Gastroesophageal sphincter (tissue), 4 donors: Measurements from ENCODE around the gene RAX. TPM values are rescaled to one million over a fixed set of nuclear protein-coding genes. Genes with fewer than 3 reads are reported as not detected.
A peak's percentile ranks its signal among the peaks of the same experiment; 100 is the strongest.

Experiments
- ATAC-seq: fragments of 150-250 bp; one replicate; pipeline ENCODE4 v1.9.1; 2016; ENCODE audit warnings: mild to moderate bottlenecking, moderate library complexity
- H3K27ac ChIP-seq, 4 donors: fragments of 200-600 bp; sonication (generic) in 3 of 4; 1 replicate in 3 of 4; 2 replicates in 1 of 4; pipeline ENCODE4 v1.5.1; 2016 to 2019
- H3K27me3 ChIP-seq: fragments of 200-600 bp; sonication (generic); one replicate; pipeline ENCODE4 v1.5.1; 2019
- H3K36me3 ChIP-seq, 2 donors: fragments of 200-600 bp; sonication (generic); one replicate each; pipeline ENCODE4 v1.5.1; 2019; ENCODE audit warnings: control low read depth in 1 of 2
- H3K4me1 ChIP-seq, 3 donors: fragments of 200-600 bp; sonication (generic); 1 replicate in 2 of 3; 2 replicates in 1 of 3; pipeline ENCODE4 v1.5.1; 2016 to 2019; ENCODE audit warnings: control low read depth in 2 of 3
- H3K4me3 ChIP-seq, 2 donors: fragments of 200-600 bp; sonication (generic); one replicate each; pipeline ENCODE4 v1.5.1; 2019; ENCODE audit warnings: mild to moderate bottlenecking in 1 of 2, moderate library complexity in 1 of 2
- H3K9me3 ChIP-seq, 3 donors: fragments of 200-600 bp; sonication (generic); one replicate each; pipeline ENCODE4 v1.5.1; 2017 to 2019; ENCODE audit warnings: control low read depth in 2 of 3
- EP300 ChIP-seq: sonication (generic); formaldehyde crosslinking; IDR thresholded peaks from one replicate; pipeline ENCODE4 v1.6.1; 2017; ENCODE audit warnings: antibody characterized with exemption, mild to moderate bottlenecking
- POLR2A ChIP-seq, 2 donors: fragments of 450-650 bp; IDR thresholded peaks; one replicate each; pipeline ENCODE4 v1.6.1; 2017; ENCODE audit warnings: antibody characterized with exemption in 2 of 2, mild to moderate bottlenecking in 2 of 2, moderate library complexity in 1 of 2
- POLR2AphosphoS5 ChIP-seq: sonication (generic); formaldehyde crosslinking; IDR thresholded peaks from one replicate; pipeline ENCODE4 v1.6.1; 2017; ENCODE audit warnings: antibody characterized with exemption
- WGBS, 2 donors: methylation state at CpG; one replicate each; pipeline ENCODE4 v1.1.5; 2018; ENCODE audit warnings: low coverage in 1 of 2; 5-methylcytosine and 5-hydroxymethylcytosine counted together
- total RNA-seq, 4 donors: library from RNA; depleted of rRNA; stranded (reverse); fragments of >200 nt; gene quantifications; one replicate each; pipeline ENCODE4 v1.1.0, GENCODE V29; 2016
- TF ChIP-seq, protein P1 (sequence below), 4 experiments: fragments of 200-600 bp in 2 of 4; fragments of 450-650 bp in 2 of 4; sonication (generic) in 1 of 4; IDR thresholded peaks; one replicate each; pipeline ENCODE4 v1.5.1; 2017 to 2019; ENCODE audit warnings: antibody characterized with exemption in 4 of 4, mild to moderate bottlenecking in 2 of 4, moderate library complexity in 2 of 4

RAX gene
- total RNA-seq, 4 donors from 2014 or later: not detected

GRCh38 chr18:59271606-59272220 lies 1.5 kb downstream of the RAX start:
- H3K36me3 ChIP-seq: no peaks in the 10 kb centered on the region
- H3K27ac ChIP-seq: no peak overlapping the region
- H3K9me3 ChIP-seq: no peaks in the 10 kb centered on the region
- peaks cover 100% of the 10 kb centered on the region for H3K27me3 ChIP-seq
- ATAC-seq: no peak
- TF ChIP-seq POLR2A (IDR thresholded peaks at IDR 0.05): no peak
- TF ChIP-seq, protein P1, sequence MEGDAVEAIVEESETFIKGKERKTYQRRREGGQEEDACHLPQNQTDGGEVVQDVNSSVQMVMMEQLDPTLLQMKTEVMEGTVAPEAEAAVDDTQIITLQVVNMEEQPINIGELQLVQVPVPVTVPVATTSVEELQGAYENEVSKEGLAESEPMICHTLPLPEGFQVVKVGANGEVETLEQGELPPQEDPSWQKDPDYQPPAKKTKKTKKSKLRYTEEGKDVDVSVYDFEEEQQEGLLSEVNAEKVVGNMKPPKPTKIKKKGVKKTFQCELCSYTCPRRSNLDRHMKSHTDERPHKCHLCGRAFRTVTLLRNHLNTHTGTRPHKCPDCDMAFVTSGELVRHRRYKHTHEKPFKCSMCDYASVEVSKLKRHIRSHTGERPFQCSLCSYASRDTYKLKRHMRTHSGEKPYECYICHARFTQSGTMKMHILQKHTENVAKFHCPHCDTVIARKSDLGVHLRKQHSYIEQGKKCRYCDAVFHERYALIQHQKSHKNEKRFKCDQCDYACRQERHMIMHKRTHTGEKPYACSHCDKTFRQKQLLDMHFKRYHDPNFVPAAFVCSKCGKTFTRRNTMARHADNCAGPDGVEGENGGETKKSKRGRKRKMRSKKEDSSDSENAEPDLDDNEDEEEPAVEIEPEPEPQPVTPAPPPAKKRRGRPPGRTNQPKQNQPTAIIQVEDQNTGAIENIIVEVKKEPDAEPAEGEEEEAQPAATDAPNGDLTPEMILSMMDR (IDR thresholded peaks at IDR 0.05): no peak
- TF ChIP-seq EP300: no peak
- TF ChIP-seq POLR2AphosphoS5: no peak
- WGBS, 2 donors: 18 to 19% methylated on average over 8 to 11 of the region's 14 CpGs
- H3K4me3 ChIP-seq: no peak overlapping the region
- H3K4me1 ChIP-seq: peaks cover 0 to 48% (median 21%) of the 10 kb centered on the region in 3 donors

DNA sequence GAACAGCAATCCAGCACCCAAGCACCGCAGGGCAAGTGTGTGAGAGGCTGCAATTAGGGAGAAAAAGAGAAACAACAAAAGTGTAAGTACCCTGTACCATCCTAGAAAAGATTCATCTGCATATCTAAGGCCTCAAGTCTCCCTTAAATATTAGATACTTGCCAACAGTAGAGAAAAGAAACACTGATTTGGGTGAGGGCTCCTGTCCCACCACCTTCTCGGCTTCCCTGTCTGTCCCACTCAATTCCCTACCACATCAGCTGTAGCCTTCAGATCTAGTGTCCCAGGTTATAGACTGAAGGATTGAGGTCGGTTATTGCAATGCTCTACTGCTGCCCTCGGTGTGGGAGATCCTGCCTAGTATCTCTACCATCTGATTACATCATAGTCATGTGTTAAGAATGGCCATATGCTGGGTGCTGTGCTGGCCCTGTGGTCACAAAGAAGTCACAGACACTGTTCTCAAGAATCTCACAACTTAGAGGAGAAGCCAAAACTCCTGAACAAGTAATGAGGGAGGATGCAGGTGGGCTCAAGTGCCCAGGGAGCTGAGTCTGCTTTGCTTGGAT lies 2.5 kb downstream of the RAX start:
- H3K27ac ChIP-seq: no peak overlapping the region
- H3K27me3 ChIP-seq: peaks cover 100% of the 10 kb centered on the region
- no peak for ATAC-seq
- peaks cover 0 to 48% (median 21%) of the 10 kb centered on the region in 3 donors for H3K4me1 ChIP-seq
- H3K4me3 ChIP-seq: no peak overlapping the region
- H3K9me3 ChIP-seq: no peaks in the 10 kb centered on the region
- H3K36me3 ChIP-seq: no peaks in the 10 kb centered on the region
- no peak for TF ChIP-seq POLR2AphosphoS5
- 24 to 30% methylated on average over 4 of the region's 4 CpGs for WGBS, 2 donors

- no peak for TF ChIP-seq EP300
- TF ChIP-seq, protein P1 (IDR thresholded peaks at IDR 0.05): no peak
- TF ChIP-seq POLR2AphosphoS5: no peak
- TF ChIP-seq POLR2A (IDR thresholded peaks at IDR 0.05): no peak
- Histone ChIP-seq H3K27me3 (peaks cover 100% of the 10 kb centered on the region), H3K4me3 (peak overlapping the region in 1 of 2 donors; percentile 24), H3K27ac (no peak overlapping the region), H3K9me3 (no peaks in the 10 kb centered on the region), H3K36me3 (no peaks in the 10 kb centered on the region), H3K4me1 (peaks cover 0 to 58% (median 21%) of the 10 kb centered on the region in 3 donors)
- WGBS, 2 donors: 8 to 10% methylated on average over 14 to 17 of the region's 17 CpGs
- no peak for ATAC-seq
Observed at GRCh38 chr18:59269563-59270119, 3.6 kb downstream of the RAX start.

DNA sequence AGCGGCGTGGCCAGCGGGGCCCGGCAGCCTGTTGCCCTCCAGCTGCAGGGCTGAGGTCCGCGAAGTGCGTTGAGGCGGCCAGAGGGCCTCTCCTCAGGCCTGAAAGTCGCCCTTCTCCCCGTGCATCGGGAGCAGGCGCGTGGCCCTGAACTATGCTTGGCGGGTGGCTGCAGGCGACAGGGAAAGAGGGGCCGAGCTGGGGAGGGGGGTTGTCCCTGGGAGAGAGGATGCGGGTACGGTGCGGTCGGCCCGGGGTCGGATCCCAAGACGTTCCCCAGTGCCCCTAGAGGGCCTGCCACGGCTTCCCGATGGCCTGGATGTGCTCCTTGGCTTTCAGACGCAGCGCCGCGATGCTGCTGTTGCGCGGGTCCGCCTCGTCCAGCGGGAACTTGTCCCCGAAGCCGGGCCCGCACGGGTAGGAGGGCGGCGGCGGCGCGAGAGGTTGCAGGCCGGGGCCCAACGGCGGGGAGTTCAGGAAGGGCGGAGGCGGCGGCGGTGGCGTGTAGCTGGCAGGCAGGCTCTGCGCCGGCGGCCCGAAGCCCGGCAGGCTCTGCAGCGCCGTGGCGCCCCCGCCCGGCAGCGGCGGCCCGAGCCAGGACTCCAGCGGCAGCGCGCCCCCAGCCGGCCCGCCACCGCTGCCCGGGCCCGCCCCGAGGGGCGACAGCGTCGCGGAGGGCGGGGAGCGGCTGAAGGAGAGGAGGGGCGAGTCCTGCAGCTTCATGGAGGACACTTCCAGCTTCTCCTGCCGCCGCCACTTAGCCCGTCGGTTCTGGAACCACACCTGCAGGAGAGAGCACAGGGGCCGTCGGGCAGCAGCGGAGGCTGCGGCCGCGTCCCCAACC lies 4.3 kb downstream of the RAX start:
- WGBS, 2 donors: 0% methylated on average over 4 of the region's 90 CpGs; no CpG with 5 or more reads in 1 of the 2 donors
- no peak for TF ChIP-seq POLR2A (IDR thresholded peaks at IDR 0.05)
- TF ChIP-seq, protein P1 (IDR thresholded peaks at IDR 0.05): no peak
- TF ChIP-seq EP300: no peak
- TF ChIP-seq POLR2AphosphoS5: no peak
- Histone ChIP-seq H3K4me1 (peaks cover 0 to 55% (median 21%) of the 10 kb centered on the region in 3 donors), H3K9me3 (no peaks in the 10 kb centered on the region), H3K36me3 (no peaks in the 10 kb centered on the region), H3K27ac (no peak overlapping the region), H3K4me3 (peak overlapping the region in 1 of 2 donors; percentile 24), H3K27me3 (peaks cover 100% of the 10 kb centered on the region)
- ATAC-seq: peak; percentile 21

GRCh38 chr18:59268127-59268720 lies 5.0 kb downstream of the RAX start:
- Histone ChIP-seq H3K9me3 (no peaks in the 10 kb centered on the region), H3K4me3 (peak overlapping the region in 1 of 2 donors; percentile 24), H3K36me3 (no peaks in the 10 kb centered on the region), H3K4me1 (peaks cover 0 to 47% (median 14%) of the 10 kb centered on the region in 3 donors), H3K27me3 (peaks cover 100% of the 10 kb centered on the region), H3K27ac (no peak overlapping the region)
- TF ChIP-seq, protein P1 (IDR thresholded peaks at IDR 0.05): no peak
- TF ChIP-seq POLR2AphosphoS5 (no peak), POLR2A (IDR thresholded peaks at IDR 0.05) (no peak), EP300 (no peak)
- WGBS, 2 donors: 0 to 7% methylated on average over 2 to 9 of the region's 28 CpGs
- no peak for ATAC-seq
